ENCODE data around the gene JADE2. TPM values are rescaled to one million over a fixed set of nuclear protein-coding genes. Genes with fewer than 3 reads are reported as not detected.

Gene JADE2
- polyA plus RNA-seq, 4 donors: 9.9 to 13.1 (median 11.8) TPM

- no peak for DNase-seq (ENCODE audit: low read depth in 4 of 4, low spot score in 3 of 4)
Observed at GRCh38 chr5:134611515-134611914, 86.0 kb downstream of the JADE2 start.

DNA sequence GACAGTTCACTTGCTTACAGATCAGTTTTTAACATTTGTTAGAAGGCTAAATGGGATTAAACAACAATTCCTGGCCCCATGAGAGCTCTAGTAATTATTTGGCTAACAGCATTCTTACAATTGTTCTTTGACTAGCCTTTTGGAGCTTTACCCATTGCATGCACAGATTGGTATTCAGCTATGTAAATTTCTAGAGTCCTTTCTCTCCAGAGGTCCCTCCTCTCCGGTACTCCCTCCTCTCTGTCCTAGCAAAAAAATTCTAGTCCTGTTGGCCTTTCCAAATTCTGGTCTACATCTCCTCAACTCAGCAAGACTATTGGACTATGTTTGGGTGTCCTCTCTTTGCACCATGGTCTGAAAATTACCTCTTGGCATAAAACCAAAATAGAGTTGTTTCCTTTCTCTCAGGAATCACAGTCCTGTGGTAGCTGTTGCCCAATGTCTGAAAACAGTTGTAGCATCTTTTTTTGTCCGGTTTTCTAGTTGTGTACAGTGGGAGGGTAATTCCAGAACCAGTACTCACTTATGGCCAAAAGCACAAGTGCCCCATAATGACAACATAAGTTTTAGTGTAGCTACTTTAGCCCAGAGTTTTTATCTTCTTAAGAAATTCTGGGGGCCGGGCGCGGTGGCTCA, 89.1 kb downstream of the JADE2 start:
- no peak for DNase-seq (ENCODE audit: low read depth in 4 of 4, low spot score in 3 of 4)

GRCh38 chr5:134620634-134621033, 95.2 kb downstream of the JADE2 start:
- no peak for DNase-seq (ENCODE audit: low read depth in 4 of 4, low spot score in 3 of 4)

DNA sequence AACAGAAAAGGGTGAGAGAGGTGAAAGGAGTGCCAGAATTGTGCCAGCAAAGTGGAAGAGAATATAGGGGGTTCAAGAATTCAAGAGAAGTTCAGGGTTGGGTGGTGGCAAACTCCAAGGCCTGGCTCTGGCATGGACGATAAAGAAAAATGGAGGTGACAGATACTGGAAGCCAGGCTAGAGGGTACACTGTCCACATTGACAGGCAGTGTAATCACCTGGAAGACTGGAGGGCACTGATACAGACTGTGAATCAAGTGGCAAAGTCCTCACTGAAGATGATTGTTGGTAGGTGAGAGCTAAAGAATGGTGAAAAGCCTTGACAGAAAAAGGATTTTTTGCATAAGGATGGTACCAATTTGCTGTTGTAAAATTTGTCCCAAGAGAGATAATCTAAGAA, 100.1 kb downstream of the JADE2 start:
- no peak for DNase-seq (ENCODE audit: low read depth in 4 of 4, low spot score in 3 of 4)

GRCh38 chr5:134626369-134627014, 101.0 kb downstream of the JADE2 start:
- no peak for DNase-seq (ENCODE audit: low read depth in 4 of 4, low spot score in 3 of 4)

Other genes with a start within 250 kb of the JADE2 start
- gene CDKL3, start 158.5 kb upstream of the JADE2 start, polyA plus RNA-seq (ENCODE audit: insufficient read length in 4 of 4): 1 to 10 TPM; 4.5 to 7.9 (median 7.0) TPM
- 100 to 1,000 TPM; 139 to 157 (median 143) TPM for gene UBE2B, start 154.1 kb upstream of the JADE2 start, polyA plus RNA-seq (ENCODE audit: insufficient read length in 4 of 4)
- gene CDKN2AIPNL, start 113.8 kb upstream of the JADE2 start, polyA plus RNA-seq (ENCODE audit: insufficient read length in 4 of 4): 10 to 100 TPM; 31.9 to 33.8 (median 33.0) TPM
- gene SAR1B, start 107.2 kb downstream of the JADE2 start, polyA plus RNA-seq (ENCODE audit: insufficient read length in 4 of 4): 10 to 100 TPM; 36.0 to 43.4 (median 41.8) TPM
- 10 to 100 TPM; 20.0 to 25.4 (median 24.7) TPM for gene SEC24A, start 123.1 kb downstream of the JADE2 start, polyA plus RNA-seq (ENCODE audit: insufficient read length in 4 of 4)
- 10 to 100 TPM; 67.6 to 86.4 (median 72.2) TPM for gene CAMLG, start 212.9 kb downstream of the JADE2 start, polyA plus RNA-seq (ENCODE audit: insufficient read length in 4 of 4)
- 10 to 100 TPM; 65.2 to 77.7 (median 75.0) TPM for gene DDX46, start 233.1 kb downstream of the JADE2 start, polyA plus RNA-seq (ENCODE audit: insufficient read length in 4 of 4)